Right renal pelvis (tissue), 4 donors: Measurements from ENCODE around the gene COL6A2. TPM values are rescaled to one million over a fixed set of nuclear protein-coding genes. Genes with fewer than 3 reads are reported as not detected.
"Not testable (repeated sequence)": the region's sequence is repeated elsewhere in the genome, so short reads cannot be mapped to it uniquely, and the experiment has no call there.

Experiments used
- DNase-seq, 4 donors: peaks; one replicate each; pipeline ENCODE4 v3.0.0-alpha.2; 2013; ENCODE audit warnings: low read depth in 4 of 4, low spot score in 3 of 4, missing footprints in 1 of 4
- polyA plus RNA-seq, 4 donors: library from polyadenylated mRNA; unstranded; fragments of 120-200 nt; gene quantifications; one replicate each; pipeline ENCODE4 v1.2.1, GENCODE V29; 2013; ENCODE audit not compliant: insufficient read length in 4 of 4

COL6A2 gene
- polyA plus RNA-seq, 4 donors: 181 to 254 (median 205) TPM

DNA sequence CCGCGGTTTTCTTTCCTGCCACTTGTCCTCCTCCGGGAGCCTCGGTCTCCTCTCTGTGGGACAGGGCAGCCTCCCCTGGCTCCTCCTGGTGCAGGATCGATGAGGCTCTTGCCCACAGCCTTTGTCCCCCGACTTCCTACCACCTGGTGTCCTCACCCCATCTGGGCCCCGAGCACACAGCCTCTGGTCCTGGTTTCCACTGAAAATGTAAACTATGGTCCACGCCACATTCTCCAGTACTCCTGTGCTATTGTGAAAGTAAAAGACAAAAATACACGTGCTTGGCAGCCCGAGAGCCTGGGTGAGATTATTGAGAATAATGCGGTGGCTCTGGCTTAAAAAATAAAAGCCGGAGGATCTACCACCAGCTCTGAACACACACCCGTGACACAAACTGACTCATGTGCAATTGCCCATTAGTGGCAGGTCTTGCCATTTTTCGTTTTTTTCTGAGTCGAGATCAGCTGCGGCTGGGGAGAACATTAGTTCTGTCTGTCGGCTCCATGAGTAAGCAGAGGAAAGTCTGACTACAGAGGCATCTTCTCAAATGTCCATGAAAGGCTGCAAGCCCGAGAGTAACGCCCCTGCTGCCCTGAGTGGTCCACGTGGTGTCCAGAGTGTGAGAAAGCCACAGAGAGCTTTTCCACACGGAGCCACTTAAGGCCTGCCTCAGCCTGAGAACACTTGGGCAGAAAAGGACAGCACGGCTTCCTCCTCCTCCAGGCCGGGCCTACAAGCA, 5.7 kb upstream of the COL6A2 start:
- no peak for DNase-seq

DNA sequence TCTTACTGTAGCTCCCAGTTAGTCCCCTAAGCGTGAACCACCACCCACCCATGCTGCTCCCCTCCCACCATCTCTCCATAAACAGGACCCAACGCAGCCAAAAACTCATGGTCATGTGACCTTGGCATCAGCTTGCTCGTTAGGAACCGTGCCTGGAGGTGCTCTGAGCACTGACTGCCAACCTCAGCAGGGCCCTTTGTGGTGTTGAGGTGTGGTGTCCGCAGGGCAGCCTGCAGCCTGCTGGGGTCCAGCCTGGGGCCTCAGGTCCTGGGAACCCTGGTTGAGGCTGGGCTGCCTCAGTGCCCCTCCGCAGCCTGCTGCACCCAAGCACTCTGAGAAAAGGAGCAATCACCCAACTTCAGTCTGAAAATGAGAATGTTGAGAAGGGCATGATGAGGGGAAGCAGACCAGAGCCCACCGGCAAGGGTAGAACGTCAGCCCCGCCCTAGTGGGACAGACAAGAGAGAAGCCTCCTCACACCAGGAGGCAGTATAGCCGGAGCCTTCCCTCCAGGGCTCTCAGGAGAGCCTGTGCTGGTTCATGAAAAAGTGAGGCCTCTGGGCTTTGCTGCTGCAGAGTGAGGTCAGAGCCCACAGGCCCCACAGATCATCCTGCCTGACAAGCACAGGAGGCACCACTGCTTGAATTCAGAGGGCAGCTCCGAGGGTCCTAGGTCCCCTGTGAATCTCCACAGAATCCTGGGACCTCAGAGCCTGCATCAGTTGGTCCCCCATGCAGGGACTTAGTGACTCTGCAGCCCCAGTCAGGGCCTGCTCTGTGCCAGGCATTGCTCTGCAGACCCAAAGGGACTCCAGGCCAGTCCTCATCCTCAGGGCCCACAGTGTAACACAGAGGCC, 4.9 kb upstream of the COL6A2 start:
- no peak for DNase-seq

DNA sequence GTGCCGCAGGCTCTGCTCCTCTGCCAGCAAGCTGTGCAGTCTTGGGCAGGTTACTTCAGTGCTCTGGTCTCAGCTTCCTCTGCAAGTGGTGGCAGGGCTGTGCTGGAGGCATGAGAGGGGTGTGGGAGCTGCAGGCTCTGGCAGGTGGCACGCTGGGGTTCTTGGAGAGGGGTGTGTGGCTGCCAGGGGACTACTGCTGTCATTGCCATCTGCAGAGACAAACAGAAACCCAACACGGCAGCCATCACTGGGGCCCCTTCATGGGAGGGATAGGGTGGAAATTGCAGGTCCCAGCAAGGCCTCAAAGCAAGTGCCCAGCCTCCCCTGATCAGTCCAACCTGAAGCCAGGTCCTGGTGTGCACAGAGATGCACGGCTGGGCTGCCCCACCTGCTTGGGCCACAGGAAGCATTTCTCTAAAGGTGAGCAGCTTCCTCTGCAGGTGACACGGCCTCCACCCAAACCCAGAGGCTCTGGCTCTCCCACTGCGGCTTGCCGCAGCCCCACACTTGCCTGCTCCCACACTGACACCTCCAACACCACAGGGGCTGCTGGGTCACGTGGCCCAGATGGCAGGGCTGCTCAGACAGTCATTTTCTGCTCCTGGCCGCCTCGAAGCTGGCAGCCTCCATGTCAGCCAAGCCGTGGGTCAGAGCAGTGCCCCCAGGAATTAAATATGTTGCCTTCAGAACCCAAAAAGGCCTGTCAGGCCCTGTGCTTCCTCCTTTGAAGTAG, 4.1 kb upstream of the COL6A2 start:
- no peak for DNase-seq

DNA sequence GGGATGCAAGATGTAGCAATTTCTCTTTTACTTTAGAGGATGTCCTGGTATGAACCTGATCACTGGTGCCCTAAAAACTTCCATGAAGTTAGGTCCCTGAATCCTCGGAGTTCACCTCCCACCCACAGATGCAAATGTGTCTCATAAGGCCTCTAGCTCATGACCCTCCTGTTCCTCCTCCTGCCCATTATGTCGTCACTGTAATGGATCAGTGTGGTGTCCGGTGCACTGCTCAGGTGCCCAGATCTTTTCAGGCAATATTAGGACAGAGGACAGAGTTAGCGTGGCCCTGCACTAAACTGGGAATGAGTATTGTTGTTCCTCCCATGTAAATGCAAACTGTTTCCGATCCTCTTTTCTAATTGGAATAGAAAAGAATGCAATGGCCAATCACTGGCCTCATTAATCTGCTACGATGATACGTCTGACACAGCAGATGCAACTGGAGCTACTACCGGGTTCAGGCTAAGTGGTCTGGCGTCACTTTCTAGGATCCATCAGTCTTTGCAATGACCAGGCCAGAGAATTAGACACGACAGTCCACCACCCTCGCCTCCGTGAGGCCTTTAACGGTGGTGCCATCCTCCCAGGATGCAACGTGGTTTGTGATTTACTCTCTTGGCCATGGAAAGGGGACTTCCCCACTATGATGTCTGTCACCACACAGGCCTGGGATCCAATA, 3.4 kb upstream of the COL6A2 start:
- DNase-seq: no peak

DNA sequence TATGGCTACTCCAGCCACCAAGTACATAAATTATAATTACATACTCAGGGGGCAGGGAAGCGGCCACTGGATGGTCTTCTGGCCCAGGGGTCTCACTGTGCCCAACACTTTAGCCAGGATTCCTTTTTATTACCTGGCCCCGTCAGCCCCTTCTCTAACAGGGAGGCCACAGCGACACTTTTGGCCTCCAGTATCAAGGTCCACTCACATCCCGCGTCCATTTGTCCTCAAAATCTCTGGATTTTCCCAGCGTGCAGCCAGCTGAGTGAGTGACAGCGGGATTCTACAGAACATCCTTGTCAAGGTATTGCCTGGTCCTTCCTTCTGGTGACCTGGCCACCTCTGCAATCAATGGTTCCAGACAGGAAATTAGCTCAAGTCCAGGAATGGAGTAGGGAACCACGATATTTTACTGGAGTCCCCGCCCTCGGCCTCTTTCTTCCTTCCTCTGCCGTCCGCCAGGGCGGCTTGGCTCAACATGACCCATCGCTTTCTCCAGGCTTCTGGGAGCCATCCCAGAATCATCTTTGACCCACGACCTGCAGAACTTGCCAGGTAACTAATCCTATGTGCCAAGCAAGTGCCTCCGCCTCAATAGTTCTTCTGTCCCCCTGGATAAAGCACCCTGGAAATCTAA, 2.7 kb upstream of the COL6A2 start:
- DNase-seq: no peak

DNA sequence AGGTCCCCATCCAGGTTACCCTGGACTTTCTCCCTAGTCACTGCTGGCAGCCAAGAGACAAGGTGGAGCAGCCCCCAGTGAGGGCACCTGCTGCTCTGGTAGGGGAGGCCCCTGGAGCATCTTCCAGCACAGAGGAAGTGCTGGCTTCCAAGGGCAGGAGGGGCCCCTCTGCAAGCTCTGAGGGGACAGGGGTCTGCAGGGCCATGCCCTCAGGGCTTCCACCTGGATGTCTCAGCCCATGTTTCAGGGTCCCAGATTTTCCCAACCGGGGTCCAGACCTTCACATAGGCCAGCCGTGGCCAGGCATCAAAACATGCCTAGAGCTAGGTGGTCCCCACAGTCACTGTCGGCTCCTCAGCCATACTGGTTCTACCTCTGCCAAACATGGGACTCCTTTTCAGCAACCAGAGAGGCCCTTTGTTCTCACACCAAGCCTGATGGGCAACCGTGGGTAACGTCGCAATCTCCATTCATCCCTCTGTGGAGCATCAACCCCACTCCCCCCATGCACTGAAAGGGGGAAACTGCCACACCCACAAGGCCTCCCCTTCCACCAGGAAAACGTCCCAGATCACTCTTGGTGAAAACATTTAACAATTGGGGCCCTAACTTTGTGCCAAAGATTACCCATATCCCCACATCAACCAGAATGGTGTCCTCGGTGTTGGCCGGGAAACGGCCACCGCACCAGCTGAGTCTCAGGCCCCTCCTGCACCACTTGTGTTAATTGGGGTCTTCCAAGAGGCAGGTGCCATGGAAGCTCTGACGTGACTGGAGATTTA, 1.9 kb upstream of the COL6A2 start:
- no peak for DNase-seq

DNA sequence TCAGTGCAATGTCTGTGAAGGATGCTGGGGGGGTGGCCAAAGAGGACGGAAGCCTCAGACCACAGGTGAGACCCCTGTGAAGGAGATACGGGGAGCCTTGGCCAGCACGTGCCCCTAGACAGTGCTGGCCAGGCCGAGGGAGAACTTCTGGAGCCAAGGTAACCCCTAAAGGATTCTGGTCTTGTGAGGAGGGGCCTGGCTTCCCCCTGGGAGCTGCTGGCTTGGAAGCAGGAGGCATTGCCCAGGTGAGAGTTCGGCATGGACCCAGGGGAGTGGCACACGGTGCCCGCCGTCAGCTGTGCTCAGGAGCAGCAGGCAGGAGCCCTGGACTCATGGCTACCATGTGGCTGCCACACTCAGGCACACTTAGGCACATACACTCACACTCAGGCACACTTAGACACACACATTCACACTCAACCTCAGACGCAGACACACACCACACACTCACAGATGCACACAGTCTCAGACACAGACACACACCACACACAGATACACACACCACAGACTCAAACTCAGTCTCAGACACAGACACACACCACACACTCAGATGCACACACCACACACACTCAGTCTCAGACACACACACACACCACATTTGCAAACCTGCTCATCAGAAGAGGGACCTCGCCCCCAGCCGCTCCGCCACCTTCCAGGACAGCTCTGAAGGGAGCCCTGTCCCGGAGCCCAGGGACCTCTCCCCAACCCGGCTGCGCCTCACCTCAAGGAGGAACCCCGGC, 1.1 kb upstream of the COL6A2 start:
- no peak for DNase-seq

DNA sequence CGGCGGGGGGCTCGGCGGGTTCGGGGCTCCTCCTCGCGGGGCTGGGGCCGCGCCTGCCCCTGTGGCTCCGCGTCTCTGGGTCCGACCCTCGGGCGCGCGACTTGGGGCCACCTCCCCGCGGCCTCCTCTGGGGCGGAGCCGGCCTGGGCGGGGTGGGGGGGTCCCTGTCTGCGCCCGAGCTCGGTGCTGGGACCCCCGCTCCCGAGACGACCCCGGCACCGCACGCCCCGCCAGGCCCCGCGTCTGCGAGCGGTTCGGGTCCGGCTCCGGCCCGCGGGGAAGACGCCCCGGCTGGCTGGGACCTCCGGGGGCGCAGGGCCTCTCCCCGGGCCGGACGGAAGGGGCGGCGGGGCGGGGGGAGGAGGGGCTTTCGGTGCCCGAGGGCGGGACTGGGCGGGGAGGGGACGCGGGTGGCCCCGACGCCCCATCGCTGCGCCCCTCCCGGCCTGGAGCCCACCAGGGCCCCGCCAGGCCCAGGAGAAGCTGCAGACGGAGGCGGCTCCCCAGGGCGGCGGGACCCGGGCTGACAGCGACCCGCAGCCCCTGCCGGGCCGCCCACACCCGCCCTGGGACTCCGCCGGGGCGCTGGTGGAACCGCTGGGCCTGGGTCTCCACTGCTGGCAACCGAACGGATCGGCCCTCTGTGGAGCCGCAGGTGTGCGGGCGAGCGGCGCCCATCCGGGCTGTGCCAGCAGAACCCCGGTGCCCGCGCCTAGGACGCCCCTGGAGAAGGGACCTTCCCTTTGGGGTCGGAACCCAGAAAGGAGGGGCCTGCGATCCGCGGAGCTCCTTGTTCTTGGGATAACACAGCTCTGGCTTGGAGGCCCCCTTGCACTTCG, 610 bp downstream of the COL6A2 start:
- no peak for DNase-seq

DNA sequence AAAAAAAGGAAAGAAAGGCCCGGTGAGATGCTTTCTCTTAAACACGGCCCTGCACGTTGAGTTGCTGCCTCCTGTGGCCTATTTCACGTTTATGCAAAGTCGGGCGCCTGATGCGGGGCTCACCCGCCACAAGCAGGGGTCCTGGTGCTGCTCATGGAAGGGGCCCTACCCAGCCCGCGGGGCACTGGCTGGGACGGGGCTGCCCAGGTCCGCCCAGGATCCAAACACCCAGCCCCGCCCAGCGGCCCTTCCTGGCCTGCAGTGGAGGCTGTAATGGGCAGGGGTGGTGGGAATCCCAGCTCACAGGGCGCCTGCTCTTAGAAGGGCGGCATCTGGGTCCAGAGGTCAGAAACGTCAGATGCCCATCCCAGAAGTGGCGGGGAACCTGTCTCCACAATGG, 1.6 kb downstream of the COL6A2 start:
- DNase-seq: no peak

DNA sequence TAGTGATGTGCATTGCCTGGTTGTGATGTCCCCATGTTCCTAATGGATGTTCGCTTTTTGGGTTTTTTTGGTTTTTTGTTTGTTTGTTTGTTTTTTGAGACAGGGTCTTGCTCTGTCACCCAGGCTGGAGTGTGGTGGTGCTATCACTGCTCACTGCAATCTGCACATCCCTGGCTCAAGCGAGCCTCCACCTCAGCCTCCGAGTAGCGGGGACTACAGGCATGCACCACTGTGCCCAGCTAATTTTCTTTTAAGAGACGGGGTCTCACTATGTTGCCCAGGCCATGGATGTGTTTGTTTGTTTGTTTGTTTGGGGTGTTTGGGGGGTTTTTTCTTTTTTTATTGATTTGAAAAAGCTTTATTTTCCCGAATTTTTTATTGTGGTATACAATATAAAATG, 2.1 kb downstream of the COL6A2 start:
- no peak for DNase-seq

DNA sequence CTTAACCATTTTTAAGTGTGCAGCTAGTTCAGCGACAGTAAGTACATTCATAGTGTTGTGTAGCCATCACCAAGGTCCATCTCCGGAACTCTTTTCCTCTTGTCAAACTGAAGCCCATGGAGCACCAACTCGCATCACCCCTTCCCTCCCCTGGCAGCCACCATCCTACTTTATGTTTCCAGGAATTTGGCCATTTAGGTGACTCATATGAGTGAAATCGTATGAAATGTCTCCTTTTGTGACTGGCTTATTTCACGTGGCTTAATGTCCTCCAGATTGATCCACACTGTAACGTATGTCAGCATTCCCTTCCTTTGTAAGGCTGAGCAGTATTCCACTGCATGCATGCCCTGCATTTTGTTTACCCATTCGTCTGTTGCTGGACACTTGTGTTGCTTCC, 2.5 kb downstream of the COL6A2 start:
- DNase-seq: no peak

DNA sequence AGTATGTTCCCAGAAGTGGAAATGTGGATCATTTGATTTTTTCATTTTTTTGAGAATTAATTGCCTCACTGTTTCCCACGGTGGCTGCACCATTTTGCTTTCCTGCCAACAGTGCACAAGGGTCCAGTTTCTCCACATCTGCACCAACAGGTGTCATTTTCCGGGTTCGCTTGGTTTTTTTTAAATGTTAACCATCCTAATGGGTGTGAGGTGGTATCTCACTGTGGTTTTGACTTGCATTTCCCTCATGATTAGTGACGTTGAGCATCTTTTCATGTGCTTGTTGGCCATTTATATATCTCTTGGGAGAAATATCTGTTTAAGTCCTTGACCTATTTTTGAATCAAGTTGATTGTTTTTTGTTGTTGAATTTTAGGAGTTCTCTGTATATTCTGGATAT, 3.0 kb downstream of the COL6A2 start:
- DNase-seq: no peak

DNA sequence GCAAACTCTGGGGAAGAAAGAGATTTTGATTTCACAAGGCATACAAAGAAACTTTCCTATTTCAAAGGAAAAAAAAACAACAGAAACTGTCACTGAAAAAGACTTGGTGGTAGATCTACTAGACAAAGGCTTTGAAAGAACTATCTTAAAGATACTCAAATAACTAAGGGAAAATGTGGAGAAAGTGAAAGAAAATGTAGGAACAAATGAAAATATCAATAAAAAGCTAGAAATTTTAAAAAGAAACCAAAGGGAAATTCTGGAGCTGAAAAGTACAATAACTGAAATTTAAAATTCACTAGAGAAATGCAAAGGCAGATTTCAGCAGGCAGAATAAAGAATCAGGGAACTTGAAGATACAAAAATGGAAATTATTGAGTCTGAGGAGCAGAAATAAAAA, 6.2 kb downstream of the COL6A2 start:
- no peak for DNase-seq

DNA sequence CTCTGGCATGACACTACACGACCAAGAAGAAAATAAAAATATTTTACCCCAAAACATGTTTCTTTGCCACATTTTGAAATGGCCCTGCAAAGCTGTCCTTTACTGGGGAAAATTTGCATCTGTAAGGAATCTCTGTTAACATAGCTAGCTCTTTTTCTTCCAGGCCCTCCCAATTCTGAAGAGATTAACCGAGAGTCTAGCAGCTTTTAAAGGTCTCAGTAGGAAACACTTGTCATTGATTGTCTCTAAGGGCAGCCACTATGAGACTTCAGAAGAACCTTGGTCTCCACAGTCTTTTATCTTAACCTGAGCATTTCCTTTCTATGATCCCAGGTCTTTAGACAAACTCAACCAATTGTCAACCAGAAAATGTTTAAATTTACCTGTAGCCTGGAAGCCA, 9.5 kb downstream of the COL6A2 start:
- not testable (repeated sequence) for DNase-seq

DNA sequence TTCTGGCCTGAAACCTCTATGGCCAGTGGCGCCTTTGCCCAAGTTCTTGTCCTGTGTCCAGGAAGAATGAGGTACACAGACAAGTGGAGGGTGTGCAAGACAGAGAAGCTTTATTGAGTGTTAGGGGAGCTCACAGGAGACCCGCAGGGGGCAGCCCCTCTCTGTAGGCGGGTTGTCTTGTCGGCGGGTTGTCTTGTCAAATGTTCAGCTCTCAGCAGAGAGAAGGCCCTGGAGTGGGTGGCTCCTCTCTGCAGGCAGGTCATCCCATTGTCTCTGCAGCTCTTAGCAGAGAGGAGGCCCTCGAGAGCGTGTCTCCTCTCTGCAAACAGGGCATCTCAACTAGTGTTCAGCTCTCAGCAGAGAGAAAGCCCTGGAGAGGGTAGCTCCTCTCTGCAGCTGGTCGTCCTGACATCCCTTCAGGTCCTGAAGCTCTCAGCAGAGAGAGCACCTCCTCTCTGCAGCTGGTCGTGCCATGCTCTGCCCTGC, 11.0 kb downstream of the COL6A2 start:
- no peak for DNase-seq

DNA sequence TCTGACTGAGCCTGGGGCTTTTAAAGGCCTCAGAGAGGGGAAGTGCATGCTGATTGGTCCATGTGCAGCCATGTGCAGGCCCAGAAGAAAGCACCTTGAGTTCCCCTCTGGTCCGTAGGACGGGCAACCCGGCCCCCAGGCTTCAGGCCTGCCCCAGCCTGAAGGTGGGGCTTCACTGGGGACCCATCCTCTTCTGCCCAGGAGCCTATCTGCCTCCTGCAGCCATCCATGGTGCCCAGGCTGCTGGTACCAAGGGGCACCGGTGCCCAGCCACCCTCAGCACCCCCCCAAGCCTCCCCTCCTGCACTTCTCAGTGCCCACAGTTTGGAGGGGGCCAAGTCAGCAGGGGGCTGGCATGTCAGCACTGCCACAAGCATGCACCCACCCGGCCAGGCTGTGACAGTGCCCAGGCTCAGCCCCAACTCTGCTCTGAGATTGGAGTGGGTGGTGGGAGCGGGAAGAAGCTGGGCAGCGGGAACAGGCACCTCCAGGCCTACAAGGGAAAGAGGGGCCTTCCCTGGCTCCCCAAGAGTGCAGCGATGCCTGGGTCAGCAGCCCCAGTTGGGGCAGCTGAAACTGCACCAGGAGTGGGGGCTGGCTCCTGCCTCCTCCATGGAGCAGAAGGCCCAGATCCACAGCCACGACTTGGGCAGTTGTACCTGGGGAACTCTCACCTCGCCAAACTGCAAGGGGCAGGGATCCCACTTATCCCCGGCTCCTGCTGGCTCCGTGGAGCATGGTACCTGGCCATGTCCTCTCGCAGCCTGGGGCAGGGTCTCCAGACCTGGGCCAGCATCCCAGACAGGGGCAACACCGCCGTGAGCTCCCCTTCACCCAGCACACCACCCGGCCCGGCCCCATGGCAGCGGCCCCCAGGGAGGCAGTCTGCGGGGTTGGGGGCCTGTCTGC, 11.7 kb downstream of the COL6A2 start:
- no peak for DNase-seq
